ENCODE results near the gene SLC4A5.
"Not testable (repeated sequence)": the region's sequence is repeated elsewhere in the genome, so short reads cannot be mapped to it uniquely, and the experiment has no call there.

SLC4A5 gene

DNA sequence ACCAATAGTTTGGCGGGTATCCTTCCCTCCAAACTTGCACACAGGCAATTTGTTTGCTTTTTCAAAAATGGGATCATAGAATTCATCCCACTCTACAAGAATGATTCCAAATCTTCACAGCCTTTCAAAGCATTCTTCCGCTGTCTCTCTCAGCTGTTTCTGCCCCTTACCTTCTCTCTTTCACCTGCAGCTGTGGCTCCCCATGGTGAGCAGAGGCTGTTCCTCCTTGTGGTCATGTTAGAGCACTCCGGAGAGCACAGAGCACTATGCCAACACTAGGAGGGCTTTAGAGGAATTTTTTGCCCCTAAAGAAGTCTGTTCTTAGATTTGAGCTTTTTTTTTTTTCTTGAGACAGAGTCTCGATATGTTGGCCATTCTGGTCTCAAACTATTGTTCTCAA is 114.4 kb downstream of the SLC4A5 start:
- DNase-seq (ENCODE audit: low spot score) = no peak

GRCh38 chr2:74227646-74228045 is 115.6 kb downstream of the SLC4A5 start:
- no peak for DNase-seq (ENCODE audit: low spot score)

DNA sequence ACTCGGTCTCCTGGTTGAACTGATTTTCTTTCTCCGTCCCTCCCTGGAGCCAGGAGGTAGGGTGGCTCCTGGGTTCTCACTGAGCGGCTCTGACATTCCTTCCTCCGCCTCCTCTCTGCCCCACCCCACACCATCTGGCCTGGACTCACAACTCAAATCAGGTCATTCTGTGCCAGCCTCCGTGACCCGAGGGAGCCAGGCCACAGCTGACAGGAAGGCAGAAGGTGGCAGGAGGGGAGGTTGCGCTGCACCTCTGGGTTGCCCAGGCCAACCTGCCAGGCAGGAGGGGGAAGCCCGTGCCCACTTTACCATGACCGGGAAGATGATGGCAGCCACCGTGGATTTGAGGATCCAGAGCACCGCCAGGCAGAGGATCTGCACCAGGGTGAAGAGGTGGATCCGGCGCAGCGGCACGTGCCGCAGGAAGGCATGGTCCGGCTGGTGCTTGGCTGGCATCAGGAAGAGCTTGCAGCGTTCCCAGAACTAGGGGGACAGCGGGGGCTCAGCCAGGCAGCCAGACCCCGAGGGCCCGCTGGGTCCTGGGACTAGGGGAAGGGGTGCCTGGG is 116.5 kb downstream of the SLC4A5 start:
- DNase-seq (ENCODE audit: low spot score) = no peak

GRCh38 chr2:74225698-74226459 is 117.3 kb downstream of the SLC4A5 start:
- DNase-seq (ENCODE audit: low spot score) = no peak

- no peak for DNase-seq (ENCODE audit: low spot score)
Observed at GRCh38 chr2:74223941-74224770, 119.1 kb downstream of the SLC4A5 start.

- DNase-seq (ENCODE audit: low spot score) = no peak
Observed at GRCh38 chr2:74222300-74222650, 120.9 kb downstream of the SLC4A5 start.

- DNase-seq (ENCODE audit: low spot score) = no peak
Observed at GRCh38 chr2:74221604-74222299, 121.5 kb downstream of the SLC4A5 start.

DNA sequence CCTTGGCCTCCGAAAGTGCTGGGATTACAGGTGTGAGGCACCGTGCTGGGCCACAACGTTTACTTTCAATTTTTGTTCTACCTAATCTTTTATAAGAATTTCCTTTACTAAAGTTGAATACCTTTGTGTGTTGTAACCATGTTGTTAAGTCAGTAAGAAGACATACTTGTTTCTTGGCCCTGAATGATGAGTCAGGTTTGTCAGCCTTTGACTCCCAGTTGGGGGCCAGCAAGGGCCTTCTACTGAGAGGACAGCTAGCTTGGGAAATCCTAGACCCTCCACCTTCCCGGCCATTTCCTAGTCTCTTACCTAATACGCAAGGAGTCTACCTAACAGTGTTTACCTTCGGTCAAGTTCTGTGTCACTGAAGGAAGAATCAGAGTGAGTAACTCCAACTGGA is 122.1 kb downstream of the SLC4A5 start:
- DNase-seq (ENCODE audit: low spot score) = no peak

GRCh38 chr2:74219846-74220486 is 123.2 kb downstream of the SLC4A5 start:
- DNase-seq (ENCODE audit: low spot score) = no peak

GRCh38 chr2:74216642-74217041 is 126.6 kb downstream of the SLC4A5 start:
- DNase-seq (ENCODE audit: low spot score) = no peak

- not testable (repeated sequence) for DNase-seq (ENCODE audit: low spot score)
Observed at GRCh38 chr2:74215771-74216170, 127.4 kb downstream of the SLC4A5 start.

- DNase-seq (ENCODE audit: low spot score) = no peak
Observed at GRCh38 chr2:74212702-74213410, 130.4 kb downstream of the SLC4A5 start.

- DNase-seq (ENCODE audit: low spot score) = no peak
Observed at GRCh38 chr2:74206180-74206688, 137.0 kb downstream of the SLC4A5 start.

DNA sequence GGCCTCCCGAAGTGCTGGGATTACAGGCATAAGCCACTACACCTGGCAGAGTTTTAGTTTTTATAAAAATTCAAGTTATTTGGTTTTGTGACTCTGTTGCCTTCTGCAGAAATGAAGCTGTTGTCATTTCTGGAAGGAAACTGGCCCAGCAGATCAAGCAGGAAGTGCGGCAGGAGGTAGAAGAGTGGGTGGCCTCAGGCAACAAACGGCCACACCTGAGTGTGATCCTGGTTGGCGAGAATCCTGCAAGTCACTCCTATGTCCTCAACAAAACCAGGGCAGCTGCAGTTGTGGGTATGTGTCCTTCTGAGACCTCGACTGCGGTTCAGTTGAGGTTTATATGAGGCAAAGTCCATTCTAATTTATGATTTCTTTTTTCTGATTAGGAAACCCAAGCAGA is 137.6 kb downstream of the SLC4A5 start:
- no peak for DNase-seq (ENCODE audit: low spot score)

DNA sequence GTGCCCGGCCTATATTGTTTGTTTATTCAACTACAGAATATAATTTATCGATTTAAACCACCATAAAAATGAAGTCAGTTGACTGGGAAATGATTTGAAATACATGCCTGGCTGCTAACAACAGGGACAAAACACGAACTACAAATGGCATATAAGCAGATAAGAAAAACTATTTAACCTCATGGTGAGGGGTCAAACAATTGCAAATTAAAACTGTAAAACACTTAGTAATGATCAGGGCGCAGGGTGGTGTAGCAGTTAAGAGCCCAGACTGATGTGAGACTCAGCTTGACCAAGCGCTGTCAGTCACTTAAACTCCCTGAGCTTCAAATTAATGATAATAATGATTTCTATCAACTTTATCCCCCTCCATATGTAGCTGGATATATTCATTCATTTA is 138.1 kb downstream of the SLC4A5 start:
- DNase-seq (ENCODE audit: low spot score) = no peak

DNA sequence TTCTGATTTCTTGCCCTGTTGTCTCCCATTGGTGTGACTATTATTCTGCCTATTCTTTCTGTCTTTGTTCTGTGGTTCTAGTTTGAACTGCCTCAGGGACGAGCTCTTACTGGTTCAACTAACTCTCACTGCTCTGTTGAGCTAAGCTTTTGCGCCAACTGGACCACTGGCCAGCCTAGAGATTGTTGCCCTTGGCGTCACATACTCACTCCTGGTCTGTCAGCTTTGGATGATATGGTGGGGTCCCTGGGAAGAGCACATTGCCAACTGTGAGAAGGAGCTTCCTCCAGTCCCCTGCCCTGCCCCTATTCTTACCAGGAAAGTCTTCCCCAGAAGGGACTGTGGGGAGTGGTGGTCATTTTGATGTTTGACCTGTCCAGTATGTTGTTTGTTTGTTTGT is 138.8 kb downstream of the SLC4A5 start:
- no peak for DNase-seq (ENCODE audit: low spot score)

GRCh38 chr2:74201596-74201995 is 141.6 kb downstream of the SLC4A5 start:
- DNase-seq (ENCODE audit: low spot score) = no peak

- no peak for DNase-seq (ENCODE audit: low spot score)
Observed at GRCh38 chr2:74201196-74201595, 142.0 kb downstream of the SLC4A5 start.

DNA sequence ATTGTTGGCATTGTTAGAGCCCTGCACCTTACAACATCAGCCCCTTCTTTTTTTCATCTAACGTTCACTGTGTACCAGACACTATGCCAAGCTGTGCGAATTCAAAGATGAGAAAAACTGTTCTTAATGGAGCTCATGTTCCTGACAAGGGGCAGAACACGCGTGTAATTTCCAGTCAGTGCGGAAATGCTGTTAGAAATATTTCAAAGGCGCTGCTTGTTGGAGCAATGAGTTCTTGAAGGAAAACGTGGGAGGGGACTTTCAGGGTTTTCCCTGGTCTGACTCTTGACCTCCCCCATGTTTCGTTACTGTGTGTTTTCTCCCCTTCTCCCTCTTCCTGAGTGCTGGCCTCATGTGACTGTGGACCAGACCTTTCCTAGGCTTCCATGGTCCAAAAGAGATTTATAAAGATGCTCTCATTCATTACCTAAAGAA is 143.3 kb downstream of the SLC4A5 start:
- no peak for DNase-seq (ENCODE audit: low spot score)

GRCh38 chr2:74199275-74199701 is 143.9 kb downstream of the SLC4A5 start:
- no peak for DNase-seq (ENCODE audit: low spot score)

Measured in Ammon's horn (tissue), 1 donor.